Keratinocyte (primary cell): ENCODE results near the gene GLT6D1. TPM values are rescaled to one million over a fixed set of nuclear protein-coding genes. Genes with fewer than 3 reads are reported as not detected.

ENCODE experiments used
- DNase-seq: peaks from one replicate; pipeline ENCODE4 v3.0.0-alpha.2; 2011; ENCODE audit warnings: low read depth, missing footprints, low spot score
- FAIRE-seq: peaks from 2 replicates; lab custom pipeline; 2011; peaks lifted over from hg19 to GRCh38; lab: Jason Lieb, UNC
- H2AFZ ChIP-seq: 2 replicates; pipeline ENCODE4 v1.6.0; 2012; ENCODE audit warnings: low read length, control low read depth, inconsistent platforms; ENCODE audit not compliant: control insufficient read depth
- H3K27ac ChIP-seq: 2 replicates; pipeline ENCODE4 v1.5.1; 2011; ENCODE audit warnings: low read length; ENCODE audit not compliant: control insufficient read depth, insufficient read depth
- H3K27me3 ChIP-seq: 3 replicates; pipeline ENCODE4 v1.6.0; 2011; ENCODE audit warnings: low read length; ENCODE audit not compliant: control insufficient read depth, insufficient read depth; ENCODE audit errors: extremely low read depth
- H3K36me3 ChIP-seq, 2 experiments: 2 replicates in 1 of 2; 3 replicates in 1 of 2; pipeline ENCODE4 v1.5.1; 2011; ENCODE audit warnings: low read length in 2 of 2, mild to moderate bottlenecking in 1 of 2; ENCODE audit not compliant: control insufficient read depth in 2 of 2, insufficient read depth in 2 of 2; ENCODE audit errors: extremely low read depth in 1 of 2
- H3K4me1 ChIP-seq: 3 replicates; pipeline ENCODE4 v1.5.1; 2011; ENCODE audit warnings: low read length; ENCODE audit not compliant: control insufficient read depth, insufficient read depth; ENCODE audit errors: extremely low read depth
- H3K4me2 ChIP-seq: 3 replicates; pipeline ENCODE4 v1.6.0; 2011; ENCODE audit warnings: low read depth, low read length; ENCODE audit not compliant: control insufficient read depth, insufficient read depth; ENCODE audit errors: extremely low read depth
- H3K4me3 ChIP-seq, 3 experiments: fragments of 200-600 bp in 1 of 3; sonication (generic) in 1 of 3; 2 replicates in 2 of 3; 3 replicates in 1 of 3; pipeline ENCODE4 v1.5.1; 2011 to 2016; ENCODE audit warnings: low read length in 3 of 3, mild to moderate bottlenecking in 3 of 3, control low read depth in 2 of 3, inconsistent platforms in 1 of 3, low read depth in 1 of 3, mixed read lengths in 1 of 3, mixed run types in 1 of 3, moderate library complexity in 1 of 3; ENCODE audit not compliant: control insufficient read depth in 2 of 3, insufficient read depth in 2 of 3; ENCODE audit errors: extremely low read depth in 1 of 3
- H3K79me2 ChIP-seq: 2 replicates; pipeline ENCODE4 v1.6.0; 2012; ENCODE audit warnings: low read length; ENCODE audit not compliant: control insufficient read depth, insufficient read depth
- H3K9ac ChIP-seq: 3 replicates; pipeline ENCODE4 v1.6.0; 2011; ENCODE audit warnings: low read length; ENCODE audit not compliant: control insufficient read depth, insufficient read depth; ENCODE audit errors: extremely low read depth
- H3K9me1 ChIP-seq: 3 replicates; pipeline ENCODE4 v1.6.0; 2011; ENCODE audit warnings: low read length; ENCODE audit not compliant: control insufficient read depth, insufficient read depth; ENCODE audit errors: extremely low read depth
- H3K9me3 ChIP-seq: 2 replicates; pipeline ENCODE4 v1.5.1; 2012; ENCODE audit warnings: low read depth, low read length; ENCODE audit not compliant: control insufficient read depth
- H4K20me1 ChIP-seq: 3 replicates; pipeline ENCODE4 v1.6.0; 2011; ENCODE audit warnings: low read length; ENCODE audit not compliant: control insufficient read depth, insufficient read depth; ENCODE audit errors: extremely low read depth
- EZH2 ChIP-seq: IDR thresholded peaks from one replicate; pipeline ENCODE4 v1.6.1; 2012; ENCODE audit warnings: inconsistent platforms, mild to moderate bottlenecking, low read length, moderate library complexity
- dilution Hi-C: fragments of 300-500 bp; cut with MboI; formaldehyde crosslinking; loops from one replicate; pipeline ENCODE4 v1.7.0; 2020; ENCODE audit warnings: low sequenced_read_pairs; ENCODE audit not compliant: extremely low pct_ligation_motif_present
- polyA plus RNA-seq, 5 experiments: library from polyadenylated mRNA; depleted of rRNA in 3 of 5; stranded (reverse) in 3 of 5; stranded (forward) in 1 of 5; unstranded in 1 of 5; fragments of >200 nt; gene quantifications; 1 replicate in 1 of 5; 2 replicates in 3 of 5; 3 replicates in 1 of 5; pipeline versions ENCODE4 v1.2.1 to v1.2.3, GENCODE V29; 2011 to 2012; ENCODE audit warnings: missing spikeins in 2 of 5, low read depth in 1 of 5, low replicate concordance in 1 of 5
- TF ChIP-seq, protein P1 (sequence below), 3 experiments: IDR thresholded peaks in 1 of 3; conservative IDR thresholded peaks in 1 of 3; optimal IDR thresholded peaks in 1 of 3; 2 replicates in 2 of 3; 3 replicates in 1 of 3; pipeline versions ENCODE3 to v1.5.1; 2011; ENCODE audit warnings: low read length in 3 of 3, mild to moderate bottlenecking in 3 of 3, moderate library complexity in 2 of 3, control low read depth in 1 of 3, inconsistent platforms in 1 of 3; ENCODE audit not compliant: insufficient read depth in 2 of 3; ENCODE audit errors: extremely low read depth in 1 of 3

The GLT6D1 gene
- polyA plus RNA-seq, 1 donor (not counting 4 experiments of a cell fraction or from before 2014, with no cell fraction given) = not detected

- Histone ChIP-seq H3K27ac (no peak overlapping the region), H3K79me2 (no peaks in the 10 kb centered on the region), H3K9me1 (no peaks in the 10 kb centered on the region), H3K4me2 (no peak overlapping the region), H3K4me3 (no peak overlapping the region), H3K9me3 (no peaks in the 10 kb centered on the region), H2AFZ (no peak overlapping the region), H4K20me1 (no peaks in the 10 kb centered on the region), H3K36me3 (no peaks in the 10 kb centered on the region), H3K27me3 (no peaks in the 10 kb centered on the region), H3K9ac (no peak overlapping the region), H3K4me1 (no peaks in the 10 kb centered on the region)
- TF ChIP-seq, protein P1, sequence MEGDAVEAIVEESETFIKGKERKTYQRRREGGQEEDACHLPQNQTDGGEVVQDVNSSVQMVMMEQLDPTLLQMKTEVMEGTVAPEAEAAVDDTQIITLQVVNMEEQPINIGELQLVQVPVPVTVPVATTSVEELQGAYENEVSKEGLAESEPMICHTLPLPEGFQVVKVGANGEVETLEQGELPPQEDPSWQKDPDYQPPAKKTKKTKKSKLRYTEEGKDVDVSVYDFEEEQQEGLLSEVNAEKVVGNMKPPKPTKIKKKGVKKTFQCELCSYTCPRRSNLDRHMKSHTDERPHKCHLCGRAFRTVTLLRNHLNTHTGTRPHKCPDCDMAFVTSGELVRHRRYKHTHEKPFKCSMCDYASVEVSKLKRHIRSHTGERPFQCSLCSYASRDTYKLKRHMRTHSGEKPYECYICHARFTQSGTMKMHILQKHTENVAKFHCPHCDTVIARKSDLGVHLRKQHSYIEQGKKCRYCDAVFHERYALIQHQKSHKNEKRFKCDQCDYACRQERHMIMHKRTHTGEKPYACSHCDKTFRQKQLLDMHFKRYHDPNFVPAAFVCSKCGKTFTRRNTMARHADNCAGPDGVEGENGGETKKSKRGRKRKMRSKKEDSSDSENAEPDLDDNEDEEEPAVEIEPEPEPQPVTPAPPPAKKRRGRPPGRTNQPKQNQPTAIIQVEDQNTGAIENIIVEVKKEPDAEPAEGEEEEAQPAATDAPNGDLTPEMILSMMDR (optimal IDR thresholded peaks at IDR 0.05 in 1 of 3, IDR thresholded peaks at IDR 0.05 in 1 of 3, conservative IDR thresholded peaks at IDR 0.05 in 1 of 3; ENCODE audit: extremely low read depth in 1 of 3, insufficient read depth in 2 of 3, low read length in 3 of 3) = no peak
- no peak for TF ChIP-seq EZH2
- FAIRE-seq = no peak
- no peak for DNase-seq
- dilution Hi-C loops = no loop called here
Observed at GRCh38 chr9:135683401-135684034, 44.2 kb upstream of the GLT6D1 start.

DNA sequence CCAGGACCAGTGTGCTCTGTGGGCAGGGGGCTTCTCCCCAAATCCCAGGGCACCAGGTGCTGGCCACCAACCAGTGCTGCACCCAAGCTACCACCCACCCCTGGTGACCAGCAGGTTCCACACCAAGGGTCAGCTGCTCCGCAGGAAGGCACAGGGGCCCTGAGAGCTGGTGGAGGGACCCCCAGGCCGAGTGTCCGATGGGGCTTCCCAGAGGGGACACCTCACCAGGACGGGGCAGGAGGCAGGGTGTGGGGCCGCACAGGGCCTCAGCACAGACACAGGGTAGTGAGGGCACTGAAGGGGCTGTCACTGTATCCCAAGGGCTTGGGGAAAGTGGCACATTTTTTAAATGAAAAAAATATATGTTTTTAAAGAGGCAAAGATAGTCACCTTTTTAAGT lies 41.8 kb upstream of the GLT6D1 start:
- no peak overlapping the region for H3K4me3 ChIP-seq
- H3K4me1 ChIP-seq = no peaks in the 10 kb centered on the region
- H3K4me2 ChIP-seq = no peak overlapping the region
- no peak overlapping the region for H3K27ac ChIP-seq
- H3K27me3 ChIP-seq = no peaks in the 10 kb centered on the region
- H3K9me3 ChIP-seq = no peaks in the 10 kb centered on the region
- H4K20me1 ChIP-seq = no peaks in the 10 kb centered on the region
- TF ChIP-seq EZH2 = no peak
- TF ChIP-seq, protein P1 (optimal IDR thresholded peaks at IDR 0.05 in 1 of 3, IDR thresholded peaks at IDR 0.05 in 1 of 3, conservative IDR thresholded peaks at IDR 0.05 in 1 of 3; ENCODE audit: extremely low read depth in 1 of 3, insufficient read depth in 2 of 3, low read length in 3 of 3) = no peak
- no peaks in the 10 kb centered on the region for H3K9me1 ChIP-seq
- H3K79me2 ChIP-seq = no peaks in the 10 kb centered on the region
- dilution Hi-C loops = no loop called here
- no peaks in the 10 kb centered on the region for H3K36me3 ChIP-seq
- DNase-seq (no peak), FAIRE-seq (no peak)
- H2AFZ ChIP-seq = no peak overlapping the region
- no peak overlapping the region for H3K9ac ChIP-seq
